NCI-H2171 (cell line): Measurements from ENCODE around the gene RAD51C.
A peak's percentile ranks its signal among the peaks of the same experiment; 100 is the strongest.
"Not testable (repeated sequence)": the region's sequence is repeated elsewhere in the genome, so short reads cannot be mapped to it uniquely, and the experiment has no call there.

Experiments used
- DNase-seq: peaks from one replicate; lab custom pipeline; 2025; lab: John Stamatoyannopoulos, UW

Gene RAD51C

GRCh38 chr17:58684003-58684402 lies 8.4 kb upstream of the RAD51C start:
- DNase-seq: no peak

- not testable (repeated sequence) for DNase-seq
Measured at GRCh38 chr17:58684462-58684861, 7.9 kb upstream of the RAD51C start.

GRCh38 chr17:58686980-58687379 lies 5.4 kb upstream of the RAD51C start:
- DNase-seq: no peak

- DNase-seq: no peak
Measured at GRCh38 chr17:58688521-58688920, 3.9 kb upstream of the RAD51C start.

- DNase-seq: not testable (repeated sequence)
Measured at GRCh38 chr17:58690033-58690432, 2.4 kb upstream of the RAD51C start.

GRCh38 chr17:58691701-58692238 lies 632 bp upstream of the RAD51C start, which contains the start of gene TEX14:
TEX14 (minus strand) TSS chr17:58692045; CDS start chr17:58652001, 40,044 bp downstream.
- no peak for DNase-seq

GRCh38 chr17:58693208-58693607 lies 806 bp downstream of the RAD51C start:
- no peak for DNase-seq

- DNase-seq: no peak
Measured at GRCh38 chr17:58693751-58694150, 1.3 kb downstream of the RAD51C start.

- DNase-seq: no peak
Measured at GRCh38 chr17:58694302-58694701, 1.9 kb downstream of the RAD51C start.

GRCh38 chr17:58694826-58695225 lies 2.4 kb downstream of the RAD51C start:
- no peak for DNase-seq

- DNase-seq: no peak
Measured at GRCh38 chr17:58699771-58700170, 7.4 kb downstream of the RAD51C start.

- DNase-seq: no peak
Measured at GRCh38 chr17:58702045-58702476, 9.7 kb downstream of the RAD51C start.

- DNase-seq: no peak
Measured at GRCh38 chr17:58702708-58703107, 10.3 kb downstream of the RAD51C start.

GRCh38 chr17:58703137-58703915 lies 10.9 kb downstream of the RAD51C start:
- DNase-seq: no peak

GRCh38 chr17:58703916-58704286 lies 11.5 kb downstream of the RAD51C start:
- DNase-seq: no peak

GRCh38 chr17:58706351-58707140 lies 14.1 kb downstream of the RAD51C start:
- DNase-seq: no peak

GRCh38 chr17:58710948-58711552 lies 18.6 kb downstream of the RAD51C start:
- DNase-seq: peak; percentile 80

- no peak for DNase-seq
Measured at GRCh38 chr17:58722274-58722673, 29.9 kb downstream of the RAD51C start.

- no peak for DNase-seq
Measured at GRCh38 chr17:58722696-58723095, 30.3 kb downstream of the RAD51C start.

GRCh38 chr17:58728798-58729197 lies 36.4 kb downstream of the RAD51C start:
- no peak for DNase-seq

- DNase-seq: no peak
Measured at GRCh38 chr17:58730937-58731336, 38.5 kb downstream of the RAD51C start.

GRCh38 chr17:58734040-58734439 lies 41.6 kb downstream of the RAD51C start:
- DNase-seq: no peak
